K562 (cell line): ENCODE data around the gene RAD21L1. TPM values are rescaled to one million over a fixed set of nuclear protein-coding genes. Genes with fewer than 3 reads are reported as not detected.

Source experiments
- ATAC-seq: fragments of 200-7000 bp; cut with Tn5 transposase; 3 replicates; pipeline ENCODE4 v1.9.1; 2020; ENCODE audit warnings: moderate library complexity
- BruUV-seq: library from RNA; stranded (reverse); fragments of 400-500 nt; replicated peaks from 2 replicates; lab custom pipeline; 2021; lab: Mats Ljungman, UMichigan
- CTCF ChIA-PET: fragments of 300-600 bp; formaldehyde crosslinking; extraction: SDS; loops from one replicate; lab custom pipeline; 2021; ENCODE audit warnings: low intra/inter-chr PET ratio; lab: Yijun Ruan, JAX
- POLR2A ChIA-PET: fragments of 300-600, 350-650 bp; sonication (Branson Sonifier 250); formaldehyde crosslinking; extraction: SDS; loops from one replicate; lab custom pipeline; 2021; ENCODE audit warnings: antibody characterized with exemption, inconsistent platforms; lab: Yijun Ruan, JAX
- DNase-seq, 4 experiments: peaks; one replicate each; pipeline versions ENCODE4 v3.0.0 to v3.0.0-alpha.2; 2011 to 2018; ENCODE audit warnings: low spot score in 3 of 4, mixed read lengths in 3 of 4; ENCODE audit errors: extremely low read depth in 1 of 4
- FAIRE-seq: peaks from 2 replicates; lab custom pipeline; 2011; peaks lifted over from hg19 to GRCh38; lab: Jason Lieb, UNC
- H2AFZ ChIP-seq: 2 replicates; pipeline ENCODE4 v1.6.0; 2011; ENCODE audit warnings: low read depth, low read length, control low read depth, inconsistent platforms
- H3K27ac ChIP-seq: fragments of 200-600 bp; 3 replicates; pipeline ENCODE4 v1.8.0; 2011; ENCODE audit warnings: low read depth, mild to moderate bottlenecking, control low read depth, inconsistent platforms, low read length, moderate library complexity, mixed read lengths; ENCODE audit errors: extremely low read depth
- H3K27me3 ChIP-seq, 2 experiments: fragments of 300-600 bp in 1 of 2; 2 replicates in 1 of 2; 3 replicates in 1 of 2; pipeline versions ENCODE4 v1.6.0 to v1.8.0; 2011; ENCODE audit warnings: inconsistent platforms in 2 of 2, low read length in 2 of 2, mild to moderate bottlenecking in 1 of 2, mixed read lengths in 1 of 2, moderate library complexity in 1 of 2; ENCODE audit not compliant: control insufficient read depth in 2 of 2, insufficient read depth in 2 of 2
- H3K36me3 ChIP-seq: fragments of 300-600 bp; 3 replicates; pipeline ENCODE4 v1.8.0; 2011; ENCODE audit warnings: mild to moderate bottlenecking, low read length, inconsistent platforms; ENCODE audit not compliant: control insufficient read depth, insufficient read depth
- H3K4me1 ChIP-seq, 2 experiments: fragments of 200-600 bp in 1 of 2; replicated peaks in 1 of 2; 2 replicates in 1 of 2; 3 replicates in 1 of 2; pipeline versions ENCODE4 v1.5.1 to v1.8.0; 2011; ENCODE audit warnings: inconsistent platforms in 2 of 2, low read length in 2 of 2, mild to moderate bottlenecking in 1 of 2, mixed read lengths in 1 of 2, moderate library complexity in 1 of 2; ENCODE audit not compliant: control insufficient read depth in 2 of 2, insufficient read depth in 2 of 2
- H3K4me2 ChIP-seq: 2 replicates; pipeline ENCODE4 v1.6.1; 2011; ENCODE audit warnings: low read length, control low read depth, inconsistent platforms, mixed read lengths; ENCODE audit not compliant: insufficient read depth
- H3K4me3 ChIP-seq: fragments of 200-600 bp; sonication (generic), shearing (Covaris generic); 2 replicates; pipeline ENCODE4 v1.5.1; 2016; ENCODE audit warnings: control low read depth, inconsistent platforms
- H3K79me2 ChIP-seq: fragments of 200-600 bp; 3 replicates; pipeline ENCODE4 v1.8.0; 2011; ENCODE audit warnings: low read length, inconsistent platforms; ENCODE audit not compliant: control insufficient read depth, insufficient read depth
- H3K9ac ChIP-seq, 2 experiments: 2 replicates each; pipeline versions ENCODE4 v1.6.0 to v1.6.1; 2011; ENCODE audit warnings: low read depth in 2 of 2, low read length in 2 of 2, control low read depth in 1 of 2, inconsistent platforms in 1 of 2, mild to moderate bottlenecking in 1 of 2, mixed read lengths in 1 of 2; ENCODE audit not compliant: insufficient read depth in 1 of 2
- H3K9me1 ChIP-seq: one replicate; pipeline ENCODE4 v1.6.0; 2011; ENCODE audit warnings: inconsistent platforms, mild to moderate bottlenecking, low read length, moderate library complexity; ENCODE audit not compliant: control insufficient read depth, insufficient read depth
- H3K9me3 ChIP-seq: replicated peaks from 2 replicates; pipeline ENCODE4 v1.5.1; 2011; ENCODE audit warnings: low read depth, low read length, inconsistent platforms; ENCODE audit not compliant: control insufficient read depth, insufficient read depth
- H4K20me1 ChIP-seq: replicated peaks from 2 replicates; pipeline ENCODE4 v1.6.1; 2011; ENCODE audit warnings: low read length, inconsistent platforms, mixed read lengths; ENCODE audit not compliant: control insufficient read depth, insufficient read depth
- HCFC1 ChIP-seq: IDR thresholded peaks from 2 replicates; pipeline ENCODE4 v1.6.1; 2012; ENCODE audit warnings: low read depth, low read length, improper control_type of control experiment
- MGA ChIP-seq: fragments of 450-650 bp; IDR thresholded peaks from 2 replicates; pipeline ENCODE4 v1.6.1; 2016; ENCODE audit warnings: mild to moderate bottlenecking, moderate library complexity
- MLLT1 ChIP-seq, 2 experiments: fragments of 450-650 bp; IDR thresholded peaks; 2 replicates each; pipeline ENCODE4 v1.6.1; 2016
- PHF21A ChIP-seq: fragments of 450-650 bp; IDR thresholded peaks from 2 replicates; pipeline ENCODE4 v1.6.1; 2017; ENCODE audit warnings: low read depth, borderline replicate concordance
- SRF ChIP-seq, 2 experiments: fragments of 250-450, 450-650 bp in 1 of 2; sonication (Bioruptor Pico) in 1 of 2; sonication (generic) in 1 of 2; formaldehyde crosslinking; IDR thresholded peaks; 2 replicates each; pipeline versions ENCODE4 v1.5.0 to v1.5.1; 2020 to 2022; ENCODE audit warnings: mild to moderate bottlenecking in 1 of 2, missing genetic modification reagents in 1 of 2
- TCFL5 ChIP-seq: fragments of 250-450 bp; sonication (Bioruptor Pico); conservative IDR thresholded peaks from 2 replicates; pipeline ENCODE4 v1.6.1; 2021; ENCODE audit warnings: mild to moderate bottlenecking, moderate library complexity, matching md5 sums
- ZNF143 ChIP-seq: sonication (generic); formaldehyde crosslinking; IDR thresholded peaks from 2 replicates; pipeline ENCODE4 v1.9.0; 2022; ENCODE audit warnings: mild to moderate bottlenecking, missing genetic modification reagents
- ZNF79 ChIP-seq: fragments of 250-450 bp; sonication (Bioruptor Pico); IDR thresholded peaks from 2 replicates; pipeline ENCODE4 v1.4.0; 2020; ENCODE audit warnings: low read depth, mild to moderate bottlenecking, moderate library complexity
- WGBS: fragments of 100-300 bp; shearing (Covaris generic); methylation state at CpG from one replicate; pipeline ENCODE4 v1.1.6; 2016; ENCODE audit warnings: low coverage, mixed read lengths; ENCODE audit not compliant: insufficient coverage; ENCODE audit errors: missing lambda C conversion rate; 5-methylcytosine and 5-hydroxymethylcytosine counted together
- in situ Hi-C: fragments of 300-500 bp; cut with MboI; formaldehyde crosslinking; loops from 4 replicates; pipeline ENCODE4 v1.15.0; 2018; ENCODE audit warnings: inconsistent platforms, mixed read lengths
- intact Hi-C: fragments of 100-400 bp; cut with micrococcal nuclease; formaldehyde crosslinking; loops from 2 replicates; pipeline ENCODE4 v1.14.2; 2022
- polyA plus RNA-seq, 8 experiments: library from polyadenylated mRNA; depleted of rRNA in 4 of 8; stranded (reverse) in 5 of 8; unstranded in 3 of 8; fragments of >200 nt; fragmentation: Nextera tagmentation in 2 of 8; fragmentation: Illumina TruSeq in 1 of 8; extraction: Ambion mirVana in 2 of 8; extraction: Trizol in 1 of 8; gene quantifications; 2 replicates each; pipeline versions ENCODE4 v1.2.1 to v1.2.3, GENCODE V29; 2011 to 2014; ENCODE audit warnings: inconsistent platforms in 1 of 8, missing spikeins in 1 of 8
- total RNA-seq, 7 experiments: library from RNA; depleted of rRNA in 6 of 7; stranded (reverse); fragments of >200 nt in 6 of 7; fragmentation: Illumina TruSeq in 2 of 7; extraction: Trizol in 2 of 7; gene quantifications; 2 replicates each; pipeline versions ENCODE4 v1.2.1 to v1.2.3, GENCODE V29; 2011 to 2021; ENCODE audit warnings: low replicate concordance in 1 of 7

The RAD21L1 gene
- total and polyA plus RNA-seq, 9 of the 15 experiments (the other 6 are each of a cell fraction or from before 2014, with no cell fraction given): 0.17 to 1.7 (median 0.45) TPM; not detected in 1

- Histone ChIP-seq H3K9me3 (peaks cover 9% of the 10 kb centered on the region; the same call in 1 of the 2 replicates), H3K27me3 (no peaks in the 10 kb centered on the region), H3K4me1 (peaks cover 12 to 39% of the 10 kb centered on the region in 2 experiments), H3K36me3 (no peaks in the 10 kb centered on the region), H3K27ac (no peak overlapping the region; the same call in 2 of the 3 replicates), H2AFZ (0 out of 2 replicates have a peak overlapping the region, but pooled peaks have one; percentile 22), H3K9ac (no peak overlapping the region), H3K79me2 (no peaks in the 10 kb centered on the region; the same call in 2 of the 3 replicates), H4K20me1 (no peaks in the 10 kb centered on the region), H3K9me1 (no peaks in the 10 kb centered on the region), H3K4me2 (no peak overlapping the region), H3K4me3 (no peak overlapping the region)
- POLR2A ChIA-PET: interaction anchor here (1.6 kb wide), 1 partner anchor 11 kb away, joined by 3 read pairs; no protein-coding TSS in a partner anchor
- ATAC-seq (no peak), FAIRE-seq (peak; percentile 26), DNase-seq (peak in 1 of 4 experiments; percentile 47)
- CTCF ChIA-PET: no interaction called here
- intact Hi-C loops: no loop called here
- in situ Hi-C loops: no loop called here
- WGBS: 89% methylated on average over 1 of the region's 1 CpG
- BruUV-seq: no TSS peak
- TF ChIP-seq HCFC1: peak; percentile 73
- no peak for TF ChIP-seq SRF (CRISPR knock-in tag; IDR thresholded peaks at IDR 0.05)
- TF ChIP-seq TCFL5: no peak
- no peak for TF ChIP-seq PHF21A
- no peak for TF ChIP-seq ZNF79 (CRISPR knock-in tag)
- TF ChIP-seq ZNF143 (CRISPR knock-in tag): peak; percentile 62
- TF ChIP-seq MLLT1 (IDR thresholded peaks at IDR 0.05): no peak
- TF ChIP-seq MGA: no peak
Observed at GRCh38 chr20:1263853-1264252, 38.0 kb downstream of the RAD21L1 start.
